Activated CD8-positive, alpha-beta memory T cell treated with anti-CD3 and anti-CD28 coated beads, Interleukin-2, amount 50 U/mL, for 1 hour (primary cell): ENCODE data around the gene VPS11.
"Not testable (repeated sequence)": the region's sequence is repeated elsewhere in the genome, so short reads cannot be mapped to it uniquely, and the experiment has no call there.

Experiments
- DNase-seq: peaks from one replicate; pipeline ENCODE4 v3.0.0-alpha.2; 2020; ENCODE audit errors: extremely low read depth

The VPS11 gene

GRCh38 chr11:119067371-119068222, at the start of gene VPS11:
TSS of gene VPS11 (plus strand) at chr11:119067818. CDS start at chr11:119067824, 6 bp downstream.
- peak; percentile 90 for DNase-seq

GRCh38 chr11:119018074-119018938, 49.3 kb upstream of the VPS11 start, which contains the start of the genes RPS25 and TRAPPC4:
TSS of gene RPS25 (minus strand) at chr11:119018343. CDS start at chr11:119018284, 59 bp downstream.
TSS of gene TRAPPC4 (plus strand) at chr11:119018766. CDS start at chr11:119018796, 30 bp downstream.
- peak; percentile 88 for DNase-seq

GRCh38 chr11:119019996-119020395, 47.6 kb upstream of the VPS11 start:
- no peak for DNase-seq

- DNase-seq = no peak
These were observed 46.0 kb upstream of the VPS11 start for GRCh38 chr11:119021631-119022030.

- no peak for DNase-seq
These were observed 43.9 kb upstream of the VPS11 start for GRCh38 chr11:119023741-119024140.

GRCh38 chr11:119024430-119025098, 43.1 kb upstream of the VPS11 start:
- no peak for DNase-seq

GRCh38 chr11:119025099-119025473, 42.5 kb upstream of the VPS11 start:
- DNase-seq = no peak

- DNase-seq = no peak
These were observed 42.1 kb upstream of the VPS11 start for GRCh38 chr11:119025541-119025940.

- no peak for DNase-seq
These were observed 41.4 kb upstream of the VPS11 start for GRCh38 chr11:119025978-119026766.

- DNase-seq = no peak
These were observed 40.6 kb upstream of the VPS11 start for GRCh38 chr11:119026970-119027369.

- DNase-seq = no peak
These were observed 39.9 kb upstream of the VPS11 start for GRCh38 chr11:119027561-119028345.

GRCh38 chr11:119028346-119029068, 39.1 kb upstream of the VPS11 start:
- DNase-seq = no peak

GRCh38 chr11:119029069-119029339, 38.6 kb upstream of the VPS11 start:
- DNase-seq = no peak

GRCh38 chr11:119029340-119030028, 38.1 kb upstream of the VPS11 start:
- no peak for DNase-seq

- DNase-seq = no peak
These were observed 37.6 kb upstream of the VPS11 start for GRCh38 chr11:119030029-119030328.

GRCh38 chr11:119030329-119031047, 37.1 kb upstream of the VPS11 start, which contains the start of gene SLC37A4:
TSS of gene SLC37A4 (minus strand) at chr11:119030877.
- peak; percentile 89 for DNase-seq

- DNase-seq = no peak
These were observed 35.7 kb upstream of the VPS11 start for GRCh38 chr11:119031912-119032280.

GRCh38 chr11:119033421-119033820, 34.2 kb upstream of the VPS11 start:
- not testable (repeated sequence) for DNase-seq

GRCh38 chr11:119034813-119035212, 32.8 kb upstream of the VPS11 start:
- DNase-seq = no peak
